Measurements from ENCODE around the gene SECISBP2.

The SECISBP2 gene

GRCh38 chr9:89309608-89310474 lies 8.5 kb upstream of the SECISBP2 start:
- peak in 1 of 5 experiments; percentile 32 for DNase-seq

GRCh38 chr9:89310475-89311345 lies 7.6 kb upstream of the SECISBP2 start, which contains the start of gene CKS2:
CKS2 (plus strand) TSS chr9:89311195; CDS start chr9:89311293, 98 bp downstream.
- DNase-seq, result peak; percentile 99 to 100 (median 100)

- DNase-seq, result no peak
These were observed 6.7 kb upstream of the SECISBP2 start for GRCh38 chr9:89311346-89312221.

GRCh38 chr9:89312222-89312571 lies 6.1 kb upstream of the SECISBP2 start:
- peak in 1 of 5 experiments; percentile 60 for DNase-seq

GRCh38 chr9:89313842-89314241 lies 4.5 kb upstream of the SECISBP2 start:
- peak in 1 of 5 experiments; percentile 55 for DNase-seq

GRCh38 chr9:89314955-89315354 lies 3.3 kb upstream of the SECISBP2 start:
- no peak for DNase-seq

- DNase-seq, result no peak
These were observed 2.8 kb upstream of the SECISBP2 start for GRCh38 chr9:89315482-89315881.

GRCh38 chr9:89317282-89317681 lies 1.0 kb upstream of the SECISBP2 start:
- DNase-seq, result no peak

- DNase-seq, result no peak
These were observed 960 bp downstream of the SECISBP2 start for GRCh38 chr9:89319015-89319905.

- DNase-seq, result no peak
These were observed 5.1 kb downstream of the SECISBP2 start for GRCh38 chr9:89323390-89323789.

GRCh38 chr9:89325733-89326132 lies 7.4 kb downstream of the SECISBP2 start:
- DNase-seq, result no peak

- no peak for DNase-seq
These were observed 9.8 kb downstream of the SECISBP2 start for GRCh38 chr9:89328064-89328463.

- DNase-seq, result no peak
These were observed 11.6 kb downstream of the SECISBP2 start for GRCh38 chr9:89329917-89330316.

- DNase-seq, result no peak
These were observed 12.2 kb downstream of the SECISBP2 start for GRCh38 chr9:89330513-89330912.

GRCh38 chr9:89339807-89340206 lies 21.5 kb downstream of the SECISBP2 start:
- DNase-seq, result peak in 1 of 5 experiments; percentile 53

GRCh38 chr9:89340332-89340731 lies 22.0 kb downstream of the SECISBP2 start:
- DNase-seq, result peak in 1 of 5 experiments; percentile 60

- DNase-seq, result no peak
These were observed 23.9 kb downstream of the SECISBP2 start for GRCh38 chr9:89342213-89342612.

GRCh38 chr9:89342948-89343347 lies 24.6 kb downstream of the SECISBP2 start:
- no peak for DNase-seq

- peak in 1 of 5 experiments; percentile 85 for DNase-seq
These were observed 25.5 kb downstream of the SECISBP2 start for GRCh38 chr9:89343812-89344211.

- peak in 1 of 5 experiments; percentile 36 for DNase-seq
These were observed 27.2 kb downstream of the SECISBP2 start for GRCh38 chr9:89345476-89345875.

GRCh38 chr9:89346696-89347095 lies 28.4 kb downstream of the SECISBP2 start:
- DNase-seq, result no peak

Data from T-helper 2 cell (primary cell).